Ovary (tissue), 3 donors: ENCODE measurements around the gene PTOV1.

Source experiments
- CTCF ChIP-seq, 3 donors: fragments of 450-650 bp in 2 of 3; fragments of 200-600 bp in 1 of 3; IDR thresholded peaks; one replicate each; pipeline versions ENCODE4 v1.5.1 to v1.8.0; 2016 to 2022; ENCODE audit warnings: antibody characterized with exemption in 3 of 3, mild to moderate bottlenecking in 1 of 3
- EP300 ChIP-seq: sonication (generic); formaldehyde crosslinking; IDR thresholded peaks from one replicate; pipeline ENCODE4 v1.6.1; 2017; ENCODE audit warnings: antibody characterized with exemption
- donor health status: DM: no; HTN: no; CAD: no.

- no peak for TF ChIP-seq CTCF (IDR thresholded peaks at IDR 0.05)
- no peak for TF ChIP-seq EP300
These were observed 13.9 kb downstream of the PTOV1 start for GRCh38 chr19:49864890-49865289.
